ENCODE data around the gene KCNJ2. TPM values are rescaled to one million over a fixed set of nuclear protein-coding genes. Genes with fewer than 3 reads are reported as not detected.

KCNJ2 gene
- total RNA-seq, 1 experiment from 2014 or later = 1.5 TPM

DNA sequence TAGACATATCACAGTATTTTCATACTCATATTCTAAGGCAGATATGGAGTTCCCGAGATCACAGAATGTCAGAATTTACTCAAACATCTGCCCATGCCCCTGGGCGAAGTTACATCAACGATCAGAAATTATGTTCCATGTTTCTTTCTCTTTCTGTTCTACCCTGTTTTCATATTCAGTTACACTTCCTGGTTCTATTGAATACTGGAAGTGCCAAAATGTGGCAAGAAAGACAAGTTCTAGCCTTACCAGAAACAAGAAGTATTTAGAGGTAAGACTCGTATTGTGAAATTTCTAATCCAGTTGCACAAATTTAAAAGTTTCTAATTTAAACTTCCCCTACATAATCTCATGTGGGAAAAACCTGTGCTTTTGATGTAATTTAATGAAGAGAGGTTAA lies 36.1 kb downstream of the KCNJ2 start:
- ATAC-seq = no peak
- Histone ChIP-seq H3K27me3 (ENCODE audit: control insufficient read depth, insufficient read depth, low read length) (no peaks in the 10 kb centered on the region; the same call in 1 of the 2 replicates), H3K4me1 (ENCODE audit: control insufficient read depth, insufficient read depth, low read length) (no peaks in the 10 kb centered on the region), H3K27ac (ENCODE audit: low read length) (no peak overlapping the region), H3K36me3 (ENCODE audit: control insufficient read depth, insufficient read depth, low read length) (no peaks in the 10 kb centered on the region), H3K9me3 (ENCODE audit: control insufficient read depth, insufficient read depth, low read depth, low read length) (no peaks in the 10 kb centered on the region), H3K4me3 (ENCODE audit: low read depth in 2 of 2, low read length in 2 of 2) (no peak overlapping the region)
- ChIA-PET POLR2A (no interaction called here), CTCF (interaction anchor here (0.7 kb wide), 1 partner anchor 176 kb away, joined by 12 read pairs; no protein-coding TSS in a partner anchor)
- intact Hi-C loops (cut with micrococcal nuclease; ENCODE audit: unreplicated experiment) = no loop called here
- DNase-seq (ENCODE audit: low read depth, low spot score) = no peak
- in situ Hi-C loops (cut with HindIII; ENCODE audit: low pct_unique_long_range_greater_than_20kb, low sequenced_read_pairs) = no loop called here
- BruUV-seq (replicated peaks) = no TSS peak
- TF ChIP-seq SIN3A (IDR thresholded peaks at IDR 0.05; ENCODE audit: borderline replicate concordance, insufficient read depth, low read depth, low read length) (no peak), TCF7L2 (IDR thresholded peaks at IDR 0.05; ENCODE audit: low read depth, low read length) (no peak), POLR2AphosphoS5 (IDR thresholded peaks at IDR 0.05; ENCODE audit: low read depth, low read length) (no peak)
- TF ChIP-seq, protein P1, sequence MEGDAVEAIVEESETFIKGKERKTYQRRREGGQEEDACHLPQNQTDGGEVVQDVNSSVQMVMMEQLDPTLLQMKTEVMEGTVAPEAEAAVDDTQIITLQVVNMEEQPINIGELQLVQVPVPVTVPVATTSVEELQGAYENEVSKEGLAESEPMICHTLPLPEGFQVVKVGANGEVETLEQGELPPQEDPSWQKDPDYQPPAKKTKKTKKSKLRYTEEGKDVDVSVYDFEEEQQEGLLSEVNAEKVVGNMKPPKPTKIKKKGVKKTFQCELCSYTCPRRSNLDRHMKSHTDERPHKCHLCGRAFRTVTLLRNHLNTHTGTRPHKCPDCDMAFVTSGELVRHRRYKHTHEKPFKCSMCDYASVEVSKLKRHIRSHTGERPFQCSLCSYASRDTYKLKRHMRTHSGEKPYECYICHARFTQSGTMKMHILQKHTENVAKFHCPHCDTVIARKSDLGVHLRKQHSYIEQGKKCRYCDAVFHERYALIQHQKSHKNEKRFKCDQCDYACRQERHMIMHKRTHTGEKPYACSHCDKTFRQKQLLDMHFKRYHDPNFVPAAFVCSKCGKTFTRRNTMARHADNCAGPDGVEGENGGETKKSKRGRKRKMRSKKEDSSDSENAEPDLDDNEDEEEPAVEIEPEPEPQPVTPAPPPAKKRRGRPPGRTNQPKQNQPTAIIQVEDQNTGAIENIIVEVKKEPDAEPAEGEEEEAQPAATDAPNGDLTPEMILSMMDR (IDR thresholded peaks at IDR 0.05) = no peak
- TF ChIP-seq, protein P2, sequence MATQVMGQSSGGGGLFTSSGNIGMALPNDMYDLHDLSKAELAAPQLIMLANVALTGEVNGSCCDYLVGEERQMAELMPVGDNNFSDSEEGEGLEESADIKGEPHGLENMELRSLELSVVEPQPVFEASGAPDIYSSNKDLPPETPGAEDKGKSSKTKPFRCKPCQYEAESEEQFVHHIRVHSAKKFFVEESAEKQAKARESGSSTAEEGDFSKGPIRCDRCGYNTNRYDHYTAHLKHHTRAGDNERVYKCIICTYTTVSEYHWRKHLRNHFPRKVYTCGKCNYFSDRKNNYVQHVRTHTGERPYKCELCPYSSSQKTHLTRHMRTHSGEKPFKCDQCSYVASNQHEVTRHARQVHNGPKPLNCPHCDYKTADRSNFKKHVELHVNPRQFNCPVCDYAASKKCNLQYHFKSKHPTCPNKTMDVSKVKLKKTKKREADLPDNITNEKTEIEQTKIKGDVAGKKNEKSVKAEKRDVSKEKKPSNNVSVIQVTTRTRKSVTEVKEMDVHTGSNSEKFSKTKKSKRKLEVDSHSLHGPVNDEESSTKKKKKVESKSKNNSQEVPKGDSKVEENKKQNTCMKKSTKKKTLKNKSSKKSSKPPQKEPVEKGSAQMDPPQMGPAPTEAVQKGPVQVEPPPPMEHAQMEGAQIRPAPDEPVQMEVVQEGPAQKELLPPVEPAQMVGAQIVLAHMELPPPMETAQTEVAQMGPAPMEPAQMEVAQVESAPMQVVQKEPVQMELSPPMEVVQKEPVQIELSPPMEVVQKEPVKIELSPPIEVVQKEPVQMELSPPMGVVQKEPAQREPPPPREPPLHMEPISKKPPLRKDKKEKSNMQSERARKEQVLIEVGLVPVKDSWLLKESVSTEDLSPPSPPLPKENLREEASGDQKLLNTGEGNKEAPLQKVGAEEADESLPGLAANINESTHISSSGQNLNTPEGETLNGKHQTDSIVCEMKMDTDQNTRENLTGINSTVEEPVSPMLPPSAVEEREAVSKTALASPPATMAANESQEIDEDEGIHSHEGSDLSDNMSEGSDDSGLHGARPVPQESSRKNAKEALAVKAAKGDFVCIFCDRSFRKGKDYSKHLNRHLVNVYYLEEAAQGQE (IDR thresholded peaks at IDR 0.05; ENCODE audit: insufficient read depth in 1 of 2, low read depth in 2 of 2, low read length in 1 of 2) = no peak

DNA sequence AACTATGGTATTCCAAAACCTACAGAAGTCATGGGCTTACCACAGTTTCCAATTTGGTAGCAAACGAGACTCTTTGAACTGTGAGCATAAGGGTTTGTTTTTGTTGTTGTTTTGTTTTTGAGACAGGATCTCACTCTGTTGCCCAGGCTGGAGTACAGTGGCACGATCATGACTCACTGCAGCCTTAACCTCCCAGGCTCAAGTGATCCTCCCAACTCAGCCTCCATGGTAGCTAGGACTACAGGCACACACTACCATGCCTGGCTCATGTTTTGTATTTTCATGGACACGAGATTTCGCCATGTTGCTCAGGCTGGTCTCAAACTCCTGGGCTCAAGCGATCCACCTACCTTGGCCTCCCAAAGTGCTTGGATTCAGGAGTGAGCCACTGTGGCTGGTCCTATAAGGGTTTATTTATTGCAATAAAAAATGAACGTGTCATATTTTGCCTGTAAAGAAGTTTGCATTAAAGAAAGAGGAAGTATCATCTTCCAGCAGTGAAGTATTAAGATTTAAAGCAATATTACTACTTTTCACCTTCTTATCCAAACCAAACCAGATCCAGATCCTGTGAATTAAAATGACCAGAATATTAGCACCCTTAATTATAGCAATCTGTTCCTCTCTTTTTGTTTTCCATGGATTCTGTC lies 37.2 kb downstream of the KCNJ2 start:
- DNase-seq (ENCODE audit: low read depth, low spot score) (no peak), ATAC-seq (no peak)
- Histone ChIP-seq H3K4me1 (ENCODE audit: control insufficient read depth, insufficient read depth, low read length) (no peaks in the 10 kb centered on the region), H3K36me3 (ENCODE audit: control insufficient read depth, insufficient read depth, low read length) (no peaks in the 10 kb centered on the region), H3K4me3 (ENCODE audit: low read depth in 2 of 2, low read length in 2 of 2) (no peak overlapping the region), H3K27me3 (ENCODE audit: control insufficient read depth, insufficient read depth, low read length) (no peaks in the 10 kb centered on the region; the same call in 1 of the 2 replicates), H3K27ac (ENCODE audit: low read length) (no peak overlapping the region), H3K9me3 (ENCODE audit: control insufficient read depth, insufficient read depth, low read depth, low read length) (no peaks in the 10 kb centered on the region)
- ChIA-PET CTCF (no interaction called here), POLR2A (no interaction called here)
- in situ Hi-C loops (cut with HindIII; ENCODE audit: low pct_unique_long_range_greater_than_20kb, low sequenced_read_pairs) (no loop called here), intact Hi-C loops (cut with micrococcal nuclease; ENCODE audit: unreplicated experiment) (no loop called here)
- no peak for TF ChIP-seq TCF7L2 (IDR thresholded peaks at IDR 0.05; ENCODE audit: low read depth, low read length)
- BruUV-seq (replicated peaks) = no TSS peak

DNA sequence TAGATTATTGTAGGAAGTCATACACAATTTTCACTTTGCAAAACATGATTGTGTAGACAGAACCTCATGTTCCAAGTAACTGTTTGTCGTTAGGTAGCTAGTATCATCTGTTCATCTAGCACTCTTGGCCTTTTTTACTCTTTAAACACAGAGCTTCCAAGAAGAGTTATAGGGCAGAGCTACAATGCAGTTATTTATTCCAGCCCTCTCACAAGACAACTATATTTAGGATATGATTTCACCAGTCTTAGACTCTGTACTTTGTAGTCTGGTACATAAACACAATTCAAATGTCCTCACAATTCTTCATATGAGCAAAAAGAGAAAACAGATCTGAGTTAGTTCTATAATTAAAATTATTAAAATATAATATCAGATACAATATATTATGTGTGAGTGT lies 37.9 kb downstream of the KCNJ2 start:
- ChIA-PET CTCF (interaction anchor here (0.5 to 0.6 kb wide), 2 partner anchors 411 to 904 kb away, joined by 3 to 5 read pairs; no protein-coding TSS in a partner anchor), POLR2A (no interaction called here)
- no peaks in the 10 kb centered on the region for H3K4me1 ChIP-seq (ENCODE audit: control insufficient read depth, insufficient read depth, low read length)
- DNase-seq (ENCODE audit: low read depth, low spot score) (no peak), ATAC-seq (no peak)
- H3K27ac ChIP-seq (ENCODE audit: low read length) = no peak overlapping the region
- in situ Hi-C loops (cut with HindIII; ENCODE audit: low pct_unique_long_range_greater_than_20kb, low sequenced_read_pairs) (no loop called here), intact Hi-C loops (cut with micrococcal nuclease; ENCODE audit: unreplicated experiment) (no loop called here)
- no peaks in the 10 kb centered on the region for H3K9me3 ChIP-seq (ENCODE audit: control insufficient read depth, insufficient read depth, low read depth, low read length)
- no peak overlapping the region for H3K4me3 ChIP-seq (ENCODE audit: low read depth in 2 of 2, low read length in 2 of 2)
- H3K36me3 ChIP-seq (ENCODE audit: control insufficient read depth, insufficient read depth, low read length) = no peaks in the 10 kb centered on the region
- no TSS peak for BruUV-seq (replicated peaks)
- H3K27me3 ChIP-seq (ENCODE audit: control insufficient read depth, insufficient read depth, low read length) = no peaks in the 10 kb centered on the region; the same call in 1 of the 2 replicates
- TF ChIP-seq POLR2AphosphoS5 (IDR thresholded peaks at IDR 0.05; ENCODE audit: low read depth, low read length) (no peak), SIN3A (IDR thresholded peaks at IDR 0.05; ENCODE audit: borderline replicate concordance, insufficient read depth, low read depth, low read length) (no peak), TCF7L2 (IDR thresholded peaks at IDR 0.05; ENCODE audit: low read depth, low read length) (no peak)
- TF ChIP-seq, protein P1 (IDR thresholded peaks at IDR 0.05) = no peak
- TF ChIP-seq, protein P2 (IDR thresholded peaks at IDR 0.05; ENCODE audit: insufficient read depth in 1 of 2, low read depth in 2 of 2, low read length in 1 of 2) = no peak
